Activated CD4-positive, alpha-beta T cell treated with anti-CD3 and anti-CD28 coated beads, Interleukin-2, amount 50 U/mL, for 48 hours (primary cell): ENCODE measurements around the gene SPATC1L.
"Not testable (repeated sequence)": the region's sequence is repeated elsewhere in the genome, so short reads cannot be mapped to it uniquely, and the experiment has no call there.

Source experiments
- DNase-seq, 2 experiments: peaks; one replicate each; pipeline ENCODE4 v3.0.0-alpha.2; 2020

Gene SPATC1L

DNA sequence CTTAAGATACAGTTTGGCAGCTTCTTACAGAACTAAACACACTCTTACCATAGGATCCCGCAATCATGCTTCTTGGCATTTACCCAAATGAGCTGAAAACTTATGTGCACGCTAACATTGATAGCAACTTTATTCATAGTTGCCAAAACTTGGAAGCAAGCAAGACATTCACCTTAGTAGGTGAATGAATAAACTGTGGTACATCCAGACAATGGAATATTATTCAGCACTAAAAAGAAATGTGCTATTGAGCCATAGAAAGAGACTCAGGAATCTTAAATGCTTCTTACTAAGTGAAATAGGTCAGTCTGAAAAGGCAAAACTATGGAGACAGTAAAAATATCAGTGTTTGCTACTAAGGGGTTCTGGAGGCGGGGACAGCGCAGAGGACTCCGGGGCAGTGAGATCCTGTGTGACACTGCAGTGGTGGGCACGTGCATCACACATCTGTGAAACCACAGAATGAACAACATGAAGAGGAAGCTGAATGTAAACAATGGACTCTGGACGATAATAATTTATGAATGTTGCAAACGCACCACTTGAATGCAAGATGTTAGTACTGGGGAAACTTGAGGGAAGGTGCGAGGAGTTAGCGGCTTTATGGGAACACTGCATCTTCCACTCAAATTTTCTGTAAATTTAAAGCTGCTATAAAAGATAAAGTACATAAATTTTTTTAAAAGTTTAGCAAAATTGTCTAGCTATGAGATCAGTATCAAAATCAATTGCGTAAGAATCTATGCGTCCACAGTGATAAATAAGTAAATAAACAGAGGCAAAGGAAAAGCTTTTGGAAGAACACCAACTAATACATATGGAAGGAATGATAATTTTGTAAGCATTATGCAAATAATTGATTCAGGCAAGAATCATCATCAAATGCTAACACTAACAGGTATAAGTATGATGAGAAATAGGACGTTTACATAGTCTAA lies 15.4 kb upstream of the SPATC1L start:
- DNase-seq: no peak

DNA sequence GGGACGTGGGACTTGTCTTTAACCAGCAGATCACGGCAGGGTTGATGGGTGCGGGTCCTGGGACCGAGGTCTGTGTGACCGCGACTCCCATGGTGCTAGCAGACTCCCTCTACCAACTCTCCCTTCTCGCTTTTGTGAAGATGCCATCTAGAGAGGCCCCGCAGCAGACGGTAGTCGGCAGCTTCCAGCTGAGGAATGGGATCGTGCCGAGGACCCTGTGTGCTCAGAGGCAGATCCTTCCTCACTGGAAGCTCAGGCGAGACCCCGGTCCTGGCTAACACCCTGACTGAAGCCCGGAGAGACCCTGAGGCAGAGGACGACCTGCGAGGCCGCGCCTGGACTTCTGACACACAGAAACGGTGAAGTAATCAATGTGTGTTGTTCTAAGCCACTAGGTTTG lies 12.5 kb upstream of the SPATC1L start:
- DNase-seq: no peak

DNA sequence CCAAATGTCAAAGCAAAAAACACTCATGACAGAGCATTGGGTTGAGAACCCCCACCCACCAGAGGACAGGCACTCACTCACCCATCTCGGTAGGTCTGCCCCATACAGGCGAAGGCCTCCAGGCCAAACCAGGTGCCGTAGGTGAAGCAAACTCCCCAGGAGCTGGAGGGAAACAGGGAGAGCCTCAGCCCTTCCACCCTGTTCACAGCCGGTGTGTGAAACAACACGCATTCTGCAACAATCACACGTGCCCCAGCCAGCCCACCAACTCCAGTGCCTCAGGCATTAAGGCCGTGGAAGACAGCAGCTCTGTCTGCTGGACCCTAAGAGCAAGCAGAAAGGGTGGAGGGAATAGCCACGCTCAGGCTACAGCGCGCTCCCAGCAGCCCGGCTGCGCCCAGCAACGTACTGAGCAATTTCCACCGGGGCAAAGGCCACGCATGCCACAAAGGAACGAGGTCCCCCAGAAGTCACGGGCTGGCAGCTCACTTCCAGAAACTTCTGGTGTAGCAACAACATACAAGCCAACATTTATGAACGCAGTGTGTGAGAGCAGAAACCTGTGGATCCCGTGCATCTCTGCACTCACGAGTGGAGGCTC lies 11.4 kb upstream of the SPATC1L start:
- no peak for DNase-seq

DNA sequence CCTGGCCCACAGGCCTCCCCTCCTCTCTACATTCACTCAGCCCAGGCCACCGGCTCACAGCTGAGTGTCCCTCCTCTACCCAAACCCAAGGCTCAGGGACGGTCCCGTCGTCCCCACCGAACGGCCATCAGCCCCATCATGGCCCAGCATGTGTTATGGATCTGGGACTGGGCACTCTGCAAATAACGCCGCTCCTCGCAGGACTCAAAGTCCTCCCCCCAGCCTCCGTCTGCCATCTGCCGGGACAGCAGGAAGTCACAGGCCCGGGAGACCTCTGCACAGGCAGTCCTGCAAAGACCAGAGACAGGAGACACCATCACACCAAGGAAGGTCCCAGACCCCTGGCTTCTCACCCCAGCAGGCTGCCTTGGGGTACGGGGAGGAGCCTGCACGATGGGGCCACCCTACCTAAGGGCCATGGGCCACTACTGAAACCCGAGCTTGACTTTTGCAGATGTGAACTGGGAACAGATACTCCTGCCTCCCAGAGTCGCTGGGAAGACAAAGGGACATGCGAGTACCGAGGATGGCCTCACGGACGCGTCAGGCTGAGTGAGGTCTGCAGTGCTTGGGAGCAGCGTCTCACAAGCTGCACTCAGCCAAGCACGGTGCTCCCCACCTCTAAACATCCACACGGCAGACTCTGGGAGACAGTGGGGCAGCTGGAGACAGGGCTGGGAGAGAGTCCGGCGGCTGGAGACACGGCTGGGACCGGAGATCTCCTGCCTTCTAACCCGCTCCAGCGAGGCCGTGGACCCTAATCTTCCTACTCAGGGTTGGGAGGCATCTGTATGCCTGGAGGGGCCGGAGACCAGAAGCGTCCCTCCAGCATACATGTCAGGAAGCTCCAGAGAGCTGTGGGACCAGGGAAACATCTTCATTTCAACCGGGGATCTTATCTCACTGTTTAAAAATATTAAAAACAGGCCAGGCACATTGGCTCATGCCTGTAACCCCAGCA lies 10.4 kb upstream of the SPATC1L start:
- no peak for DNase-seq

DNA sequence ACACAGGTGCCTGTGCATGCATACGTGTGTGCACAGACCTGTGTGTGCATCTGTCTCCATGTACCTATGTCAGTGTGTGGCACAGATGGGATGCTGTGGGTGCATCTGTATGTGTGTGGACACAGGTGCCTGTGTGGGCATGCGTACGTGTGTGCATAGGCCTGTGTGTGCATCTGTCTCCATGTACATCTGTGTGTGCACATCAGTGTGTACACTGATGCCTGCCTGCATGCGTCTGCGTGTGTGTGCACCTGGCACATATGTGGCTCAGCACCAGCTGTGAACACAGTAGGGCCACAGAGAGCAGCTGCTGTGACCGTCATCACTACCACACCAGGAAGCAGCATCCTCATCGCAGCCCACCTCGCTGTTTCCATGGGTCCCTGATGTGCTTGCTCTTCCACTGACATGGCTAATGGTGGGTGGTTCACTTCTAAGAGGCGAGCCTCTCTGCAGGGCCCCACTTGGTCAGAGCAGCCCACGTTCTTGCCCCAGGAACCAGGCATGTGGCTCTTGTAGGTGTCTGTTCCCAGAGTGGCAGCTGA lies 9.6 kb upstream of the SPATC1L start:
- no peak for DNase-seq

DNA sequence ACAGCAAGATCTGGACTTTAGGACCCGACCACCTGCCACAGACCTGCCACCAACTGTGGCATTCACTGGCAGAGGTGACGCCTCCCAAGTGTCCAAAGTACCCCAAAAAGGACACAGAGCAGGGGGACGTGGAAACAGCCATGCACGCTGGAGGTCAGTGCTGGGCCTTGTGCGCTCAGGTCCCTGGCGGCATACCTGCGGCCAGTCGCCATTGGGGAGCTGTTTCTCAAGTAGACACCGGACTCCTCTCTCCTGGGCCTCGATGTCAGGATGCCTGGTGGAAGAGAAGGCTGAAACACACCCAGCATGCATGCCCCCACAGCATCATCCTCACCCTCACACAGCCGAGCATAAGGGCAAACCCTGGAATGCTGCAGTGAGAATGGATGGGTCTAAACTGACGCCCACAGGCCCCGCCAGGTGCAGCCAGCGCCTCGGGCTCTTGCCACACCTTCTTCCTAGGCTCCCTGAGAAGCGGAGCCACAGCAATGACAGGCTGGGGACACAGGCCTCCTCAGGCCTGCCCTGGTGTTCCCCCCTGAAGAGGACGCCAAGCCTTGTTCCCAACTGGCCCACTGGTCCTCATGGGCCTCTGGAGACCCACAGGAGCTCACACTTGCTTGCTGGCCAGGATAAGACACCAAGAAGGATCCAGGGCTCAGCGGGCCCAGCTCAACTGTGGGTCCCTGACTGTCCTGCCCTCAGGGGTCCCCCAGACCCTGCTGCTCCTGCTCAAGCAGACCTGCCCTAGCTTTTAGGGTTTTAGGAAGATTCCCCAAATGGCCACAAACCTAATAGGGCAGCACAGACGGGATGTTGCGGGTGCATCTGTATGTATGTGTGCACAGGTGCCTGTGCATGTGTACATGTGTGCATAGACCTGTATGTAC lies 7.7 kb upstream of the SPATC1L start:
- no peak for DNase-seq

DNA sequence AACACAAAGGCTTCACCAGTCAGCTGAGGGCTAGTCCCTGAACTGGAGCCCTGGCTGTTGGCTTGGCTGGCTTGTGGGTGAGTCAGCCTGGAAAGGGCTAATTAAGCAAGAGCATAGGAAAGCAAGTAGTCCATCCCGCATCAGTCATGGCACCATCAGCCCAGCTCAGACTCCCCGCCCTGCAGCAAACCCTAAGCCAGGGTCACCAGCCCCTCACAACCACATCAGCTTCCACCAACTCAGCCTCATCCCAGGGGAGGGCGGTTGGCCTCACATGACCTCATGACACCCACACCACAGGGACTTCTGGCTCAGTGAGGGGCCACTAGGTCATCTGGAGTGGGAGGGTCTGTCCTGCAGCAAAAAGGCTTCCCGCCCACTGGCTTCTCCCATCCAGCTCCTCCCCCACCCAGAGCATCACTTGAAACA lies 7.0 kb upstream of the SPATC1L start:
- no peak for DNase-seq

DNA sequence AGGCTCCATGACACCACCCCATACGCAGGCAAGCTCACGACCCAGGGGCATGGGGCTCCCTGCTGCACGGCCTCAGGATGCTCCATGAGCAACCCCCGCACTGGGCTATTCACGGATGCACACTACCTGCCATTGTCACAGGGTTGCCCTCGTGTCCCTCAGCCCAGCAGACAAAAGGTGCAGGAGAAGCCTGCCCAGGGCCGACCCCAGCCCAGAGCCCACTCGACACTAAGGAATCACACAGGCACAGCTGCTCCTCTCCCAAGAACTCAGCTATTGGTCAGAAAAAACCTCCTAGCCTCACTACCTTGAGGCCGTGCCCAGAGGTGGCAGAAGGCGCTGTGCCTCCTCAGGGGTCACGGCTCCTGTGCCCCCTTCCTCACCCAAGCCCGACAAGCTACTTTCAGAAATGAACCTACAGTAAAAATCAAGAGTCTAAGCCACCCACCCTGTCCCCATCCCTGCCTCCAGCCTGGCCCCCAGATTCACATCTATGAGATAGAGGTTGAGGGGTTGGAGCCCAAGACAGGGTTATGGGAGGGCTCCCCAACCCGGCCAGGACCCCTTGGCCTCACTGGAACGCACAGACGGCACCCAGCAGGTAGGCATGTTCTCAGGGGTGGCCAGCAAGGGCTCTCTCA lies 6.4 kb upstream of the SPATC1L start:
- DNase-seq: no peak

DNA sequence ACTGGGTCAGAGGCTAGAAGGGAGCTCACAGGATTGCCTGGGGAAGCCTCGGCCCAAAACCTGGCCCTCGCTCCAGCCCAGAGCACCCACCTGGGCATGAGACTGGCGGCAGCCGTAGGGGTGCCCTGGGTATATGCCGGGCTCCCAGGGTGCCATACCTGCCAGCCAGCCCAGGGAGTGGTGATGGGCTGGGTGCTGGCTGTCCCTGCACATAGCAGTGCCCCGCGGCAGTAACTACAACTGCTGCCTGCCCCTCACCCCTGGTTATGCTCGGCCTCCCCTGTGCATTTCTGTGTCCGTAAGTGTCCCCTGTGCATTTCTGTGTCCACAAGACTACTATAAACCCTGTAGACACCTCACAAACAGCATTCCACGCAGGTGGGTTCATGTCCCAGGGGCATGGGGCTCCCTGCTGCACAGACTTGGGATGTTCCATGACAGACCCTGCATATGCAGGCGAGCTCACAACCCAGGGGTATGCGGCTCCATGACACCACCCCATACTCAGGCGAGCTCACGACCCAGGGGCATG lies 5.8 kb upstream of the SPATC1L start:
- DNase-seq: no peak

DNA sequence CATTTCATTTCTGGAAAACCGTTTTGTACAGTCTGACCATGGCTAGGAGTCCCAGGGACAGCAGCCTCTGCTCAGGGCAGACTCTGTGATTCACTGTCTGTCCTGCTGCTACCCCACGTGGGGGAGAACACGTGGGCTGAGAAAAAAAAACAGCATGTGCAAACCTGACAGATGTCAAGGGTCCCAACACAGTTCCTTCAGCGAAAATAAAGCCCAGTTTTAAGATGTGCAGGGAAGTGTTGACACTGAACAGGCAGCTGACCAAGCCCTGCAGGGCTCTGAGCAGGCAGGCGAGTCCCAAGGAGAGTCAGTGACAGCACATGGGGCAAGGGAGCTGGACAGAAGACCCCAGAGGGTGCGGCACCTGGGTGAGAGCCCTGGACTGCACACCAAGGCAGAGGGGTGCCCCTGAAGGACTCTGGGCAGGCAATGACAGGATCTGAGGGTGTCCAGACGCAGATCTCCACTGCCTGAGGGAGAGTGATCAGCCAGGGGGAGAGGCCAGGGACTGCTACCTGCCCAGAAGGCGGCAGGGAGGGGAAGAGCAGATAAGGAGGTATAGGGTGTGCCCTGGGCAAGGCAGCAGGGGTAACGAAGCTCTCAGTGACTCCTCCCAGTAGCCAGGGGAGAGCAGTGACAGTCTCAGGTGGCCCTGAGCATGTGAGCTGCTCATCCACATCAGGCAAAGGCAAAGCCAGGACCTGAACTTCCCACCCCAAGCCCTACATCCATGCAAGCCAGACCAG lies 5.1 kb upstream of the SPATC1L start:
- no peak for DNase-seq

DNA sequence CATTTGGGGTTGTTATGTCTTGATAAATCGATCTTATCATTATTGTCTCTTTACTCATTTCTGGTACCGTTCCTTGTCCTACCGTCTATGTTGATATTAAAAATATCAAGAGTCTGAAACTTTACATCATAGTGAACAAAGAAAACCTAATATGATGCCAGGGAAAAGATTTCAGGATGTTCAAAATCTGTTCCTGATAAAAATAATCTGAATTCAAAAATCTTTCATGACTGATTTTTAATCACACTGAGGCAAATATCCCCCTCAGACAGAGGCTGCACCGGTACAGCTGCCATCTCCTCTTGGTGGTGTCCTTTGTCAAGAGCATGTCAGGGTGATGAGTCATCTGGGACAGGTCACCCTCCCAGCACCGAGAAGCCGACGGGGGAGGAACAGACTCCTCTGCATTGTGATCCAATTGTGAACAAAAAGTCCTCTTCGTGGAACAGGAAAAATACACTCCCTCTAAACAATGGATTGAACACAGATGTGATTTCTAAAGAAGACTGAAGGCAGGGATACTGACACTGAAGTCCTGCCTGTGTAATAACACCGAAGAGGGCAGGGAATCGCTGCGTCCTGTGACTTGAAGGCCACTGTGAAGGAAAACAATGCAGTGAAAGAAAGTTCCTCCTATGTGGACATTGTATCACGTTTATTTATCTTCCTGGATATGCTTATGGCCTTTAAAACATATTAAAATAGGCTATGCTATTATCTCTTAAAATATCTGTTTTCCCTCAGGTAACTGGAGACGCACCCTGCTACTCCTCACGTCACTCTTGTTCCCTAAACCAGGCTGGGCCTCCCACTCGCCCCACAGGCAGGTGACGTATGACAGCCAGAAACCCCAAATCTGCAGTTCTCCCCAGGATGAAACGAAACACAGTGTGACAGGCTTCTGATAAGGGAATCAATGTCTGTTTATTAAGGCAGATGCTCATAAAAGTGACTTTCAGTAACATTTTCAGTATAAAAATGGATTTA lies 4.3 kb upstream of the SPATC1L start:
- no peak for DNase-seq

DNA sequence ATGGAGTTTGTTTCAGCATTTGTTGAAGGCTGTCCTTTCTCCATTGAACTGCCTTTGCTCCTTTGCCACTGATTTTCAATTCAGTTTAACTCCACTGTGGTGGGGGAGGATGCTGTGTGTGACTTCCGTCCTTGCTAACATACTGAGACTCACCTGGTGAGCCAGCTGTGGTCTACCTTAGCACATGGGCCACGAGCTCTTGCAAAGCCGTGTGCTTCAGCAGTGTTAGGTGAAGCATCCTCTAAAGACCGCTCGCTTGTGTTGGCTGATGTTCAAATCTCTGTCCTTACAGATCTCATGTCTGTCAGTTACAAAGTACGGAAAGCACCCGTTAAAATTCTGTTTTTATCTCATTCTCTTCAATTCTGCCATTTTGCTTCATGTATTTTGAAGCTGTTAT lies 3.6 kb upstream of the SPATC1L start:
- no peak for DNase-seq

DNA sequence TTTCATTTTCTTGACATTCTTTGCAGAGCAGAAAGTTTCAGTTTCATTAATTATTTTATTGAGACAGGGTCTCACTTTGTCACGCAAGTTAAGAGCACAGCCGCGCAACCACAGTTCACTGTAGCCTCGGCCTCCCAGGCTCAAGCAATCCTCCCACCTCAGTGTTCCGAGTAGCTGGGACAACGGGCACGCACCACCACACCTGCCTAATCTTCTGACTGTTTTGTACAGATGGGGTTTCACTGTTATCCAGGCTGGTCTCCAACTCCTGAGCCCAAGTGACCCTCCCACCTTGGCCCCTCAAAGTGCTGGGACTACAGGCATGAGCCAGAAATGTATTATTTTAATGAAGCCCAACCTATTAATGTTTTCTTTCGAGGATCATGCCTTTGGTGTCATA lies 3.0 kb upstream of the SPATC1L start:
- no peak for DNase-seq

DNA sequence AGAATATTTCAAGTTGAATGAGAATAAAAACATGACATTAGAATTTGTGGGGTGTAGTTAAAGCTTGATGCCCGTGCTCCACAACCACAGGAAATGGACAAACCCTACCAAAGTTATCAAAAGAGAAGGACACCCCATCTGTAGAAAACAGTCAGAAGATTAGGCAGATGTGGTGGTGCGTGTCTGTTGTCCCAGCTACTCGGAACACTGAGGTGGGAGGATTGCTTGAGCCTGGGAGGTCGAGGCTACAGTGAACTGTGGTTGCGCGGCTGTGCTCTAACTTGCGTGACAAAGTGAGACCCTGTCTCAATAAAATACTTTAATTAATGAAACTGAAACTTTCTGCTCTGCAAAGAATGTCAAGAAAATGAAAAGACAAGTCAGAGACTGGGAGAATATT lies 1.5 kb upstream of the SPATC1L start:
- no peak for DNase-seq

DNA sequence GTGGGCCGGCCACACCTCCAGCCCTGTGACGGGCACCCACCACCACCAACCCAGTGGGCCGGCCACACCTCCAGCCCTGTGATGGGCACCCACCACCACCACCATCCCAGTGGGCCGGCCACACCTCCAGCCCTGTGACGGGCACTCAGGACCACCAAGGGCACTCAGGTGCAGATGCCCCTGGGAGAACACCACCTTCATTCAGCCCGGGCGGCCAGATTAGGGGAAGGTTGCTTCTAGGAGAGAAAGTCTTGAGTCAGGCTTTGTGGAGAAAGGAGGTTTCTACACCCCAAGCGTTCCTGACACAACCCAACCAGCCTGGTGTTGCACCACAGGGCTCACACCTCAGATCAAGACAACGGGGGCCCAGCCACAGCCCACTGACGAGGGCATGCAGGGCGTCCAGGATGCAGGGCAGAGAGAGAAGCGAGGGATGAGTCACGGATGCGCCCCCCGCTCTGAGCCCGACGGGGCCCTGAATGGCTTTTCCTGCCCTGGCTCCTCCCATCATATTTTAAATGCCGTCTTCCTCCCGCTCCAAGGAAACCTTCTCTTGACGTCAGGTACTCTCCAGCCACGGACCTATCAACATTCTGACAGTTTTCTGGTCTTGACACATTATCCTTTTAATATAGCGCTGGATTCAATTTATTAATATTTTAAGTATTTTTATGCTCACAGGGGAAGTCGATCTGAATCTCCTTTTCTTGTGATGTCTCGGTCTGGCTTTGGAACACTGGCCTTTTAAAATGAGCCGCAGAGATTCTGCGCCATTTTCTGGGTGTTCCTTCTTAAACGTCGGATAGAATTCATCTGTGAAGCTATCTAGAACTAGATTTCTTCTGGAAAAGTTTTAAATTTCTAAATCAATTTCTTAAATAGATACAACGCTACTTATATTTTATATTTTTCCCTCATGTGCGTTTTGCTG lies 631 bp upstream of the SPATC1L start:
- peak; percentile 57 to 63 for DNase-seq

DNA sequence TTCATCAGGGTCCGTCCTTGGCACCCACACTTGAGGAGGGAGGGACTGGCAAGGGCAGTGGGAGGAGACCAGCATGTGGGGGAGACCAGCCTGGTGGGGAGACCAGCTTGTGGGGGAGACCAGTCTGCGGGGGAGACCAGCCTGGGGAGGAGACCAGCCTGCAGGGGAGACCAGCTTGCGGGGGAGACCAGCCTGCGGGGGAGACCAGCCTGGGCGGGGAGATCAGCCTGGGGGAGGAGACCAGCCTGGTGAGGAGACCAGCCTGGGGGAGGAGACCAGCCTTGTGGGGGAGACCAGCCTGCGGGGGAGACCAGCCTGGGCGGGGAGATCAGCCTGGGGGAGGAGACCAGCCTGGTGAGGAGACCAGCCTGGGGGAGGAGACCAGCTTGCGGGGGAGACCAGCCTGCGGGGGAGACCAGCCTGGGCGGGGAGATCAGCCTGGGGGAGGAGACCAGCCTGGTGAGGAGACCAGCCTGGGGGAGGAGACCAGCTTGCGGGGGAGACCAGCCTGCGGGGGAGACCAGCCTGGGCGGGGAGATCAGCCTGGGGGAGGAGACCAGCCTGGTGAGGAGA lies 836 bp downstream of the SPATC1L start:
- DNase-seq: not testable (repeated sequence)

DNA sequence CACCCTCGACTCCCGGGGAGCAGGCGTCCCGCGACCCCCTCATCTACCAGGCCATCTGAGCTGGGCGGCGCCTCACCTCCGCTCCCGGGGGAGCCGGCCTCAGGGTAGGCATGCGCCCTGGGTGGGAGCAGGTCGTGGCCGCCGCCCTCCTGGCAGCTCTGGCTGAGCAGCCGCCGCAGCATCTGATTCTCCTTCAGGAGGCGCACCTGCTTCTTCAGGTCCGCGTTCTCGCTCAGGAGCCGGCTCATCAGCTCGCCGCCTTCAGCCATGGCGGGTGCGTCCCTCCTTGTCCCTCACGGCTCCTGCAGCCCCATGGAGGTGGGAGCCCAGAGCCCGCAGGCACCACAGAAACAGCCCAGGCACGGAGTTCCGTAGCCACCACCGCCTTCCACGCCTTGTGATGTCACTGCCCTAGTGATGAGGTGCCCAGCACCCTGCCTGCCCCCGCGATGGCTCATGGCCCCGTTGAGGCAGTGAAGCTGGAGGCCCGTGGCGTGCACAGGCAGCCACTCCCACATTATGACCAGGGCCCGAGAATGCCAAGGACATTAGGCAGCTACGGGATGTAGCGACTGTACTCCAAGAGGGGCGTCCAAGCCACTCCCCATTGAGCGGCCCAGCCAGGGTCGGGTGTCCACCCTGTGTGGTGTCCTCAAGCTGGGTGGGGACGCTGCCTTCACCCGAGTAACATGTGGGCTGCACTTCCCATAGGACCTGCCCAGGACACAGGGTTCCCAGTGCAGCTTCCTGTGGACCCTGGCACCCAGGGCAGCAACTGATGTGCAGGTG lies 1.5 kb downstream of the SPATC1L start:
- no peak for DNase-seq
